HG03135 (cell line): ENCODE data around the gene INTS13.
"Not testable (repeated sequence)": the region's sequence is repeated elsewhere in the genome, so short reads cannot be mapped to it uniquely, and the experiment has no call there.

ENCODE experiments used
- ATAC-seq: cut with Tn5 transposase; IDR thresholded peaks from one replicate; pipeline ENCODE4 v1.9.1; 2021; ENCODE audit warnings: mild to moderate bottlenecking, moderate library complexity; ENCODE audit not compliant: unreplicated experiment

INTS13 gene

GRCh38 chr12:26937863-26938700 lies at the start of gene INTS13, which contains the start of gene FGFR1OP2:
TSS of gene INTS13 (minus strand) at chr12:26937981. CDS start at chr12:26936803, 1,178 bp downstream.
TSS of gene FGFR1OP2 (plus strand) at chr12:26938470. CDS start at chr12:26954159, 15,689 bp downstream.
- ATAC-seq = peak; percentile 84

GRCh38 chr12:26982866-26983265 lies 45.1 kb upstream of the INTS13 start:
- no peak for ATAC-seq

DNA sequence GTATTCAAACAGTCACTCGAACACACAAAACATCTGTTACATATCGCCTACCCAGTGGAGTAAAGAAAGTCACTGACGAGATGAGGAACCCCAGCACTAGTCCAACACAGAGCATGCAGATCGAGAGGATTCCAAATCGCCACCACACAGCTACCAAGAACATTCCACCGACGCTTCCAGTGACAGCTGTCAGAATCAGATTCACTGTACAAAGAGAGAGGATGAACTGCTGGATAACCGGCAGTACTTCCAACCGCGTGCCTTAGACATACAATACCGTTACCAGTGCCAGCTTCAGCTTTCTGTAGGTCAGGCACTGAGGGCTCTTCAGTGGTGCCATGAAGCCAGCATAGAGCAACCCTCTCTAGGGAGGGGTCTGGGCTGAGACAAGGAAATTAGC lies 42.0 kb upstream of the INTS13 start:
- no peak for ATAC-seq

DNA sequence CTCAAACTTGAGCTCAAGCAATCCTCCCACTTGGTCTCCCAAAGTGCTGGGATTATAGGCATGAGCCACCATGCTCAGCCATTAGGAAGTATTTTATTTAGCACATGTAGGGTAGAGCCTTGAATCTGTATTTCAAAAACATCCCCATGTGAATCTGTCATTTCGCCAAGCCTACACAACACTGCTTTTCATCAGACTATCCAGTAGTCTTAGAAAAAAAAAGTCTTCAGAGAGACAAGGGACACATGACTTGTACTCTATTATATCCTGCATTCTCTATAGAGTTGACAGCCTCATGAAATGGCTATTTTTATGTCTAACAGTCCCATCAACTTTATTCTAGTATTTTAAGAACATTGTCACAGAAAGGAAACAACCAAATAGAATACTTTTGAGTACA lies 41.0 kb upstream of the INTS13 start:
- ATAC-seq = no peak

GRCh38 chr12:26976687-26977086 lies 38.9 kb upstream of the INTS13 start:
- no peak for ATAC-seq

DNA sequence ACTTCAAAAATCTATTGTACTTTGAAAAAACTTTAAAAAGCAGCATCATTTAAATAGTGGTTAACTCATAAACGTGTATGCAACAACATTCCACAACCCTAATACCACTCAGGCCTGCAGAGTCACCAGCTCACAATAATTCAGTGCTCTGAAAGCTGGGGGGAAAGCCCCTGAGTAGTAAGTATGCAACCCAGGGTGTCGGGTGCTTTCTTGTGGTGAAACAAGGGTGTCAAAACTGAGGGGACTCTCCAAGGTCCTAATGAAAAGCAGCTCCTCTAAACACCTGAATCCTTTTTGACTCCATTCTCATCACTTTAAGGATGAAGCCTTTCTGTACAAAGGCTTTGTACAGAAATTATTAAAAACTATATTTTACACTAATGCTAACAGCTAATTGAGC lies 34.2 kb upstream of the INTS13 start:
- ATAC-seq = peak; percentile 95

DNA sequence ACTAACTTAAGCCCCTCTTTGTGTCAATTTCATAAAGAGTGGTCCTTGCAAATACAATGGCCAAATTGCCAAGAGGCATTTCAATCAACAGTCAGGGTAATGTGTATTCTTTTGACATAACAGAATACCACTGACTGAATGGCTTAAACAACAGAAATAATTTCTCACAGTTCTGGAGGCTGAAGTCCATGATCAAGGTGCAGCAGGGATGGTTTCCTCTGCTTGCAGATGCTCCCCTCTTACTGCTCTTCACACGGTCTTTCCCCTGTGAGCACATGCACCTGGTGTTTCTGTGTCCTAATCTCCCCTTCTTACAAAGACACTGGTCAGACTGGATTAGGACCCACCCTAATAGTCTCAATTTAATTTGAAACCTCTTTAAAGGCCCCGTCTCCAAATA lies 32.4 kb upstream of the INTS13 start:
- ATAC-seq = no peak

DNA sequence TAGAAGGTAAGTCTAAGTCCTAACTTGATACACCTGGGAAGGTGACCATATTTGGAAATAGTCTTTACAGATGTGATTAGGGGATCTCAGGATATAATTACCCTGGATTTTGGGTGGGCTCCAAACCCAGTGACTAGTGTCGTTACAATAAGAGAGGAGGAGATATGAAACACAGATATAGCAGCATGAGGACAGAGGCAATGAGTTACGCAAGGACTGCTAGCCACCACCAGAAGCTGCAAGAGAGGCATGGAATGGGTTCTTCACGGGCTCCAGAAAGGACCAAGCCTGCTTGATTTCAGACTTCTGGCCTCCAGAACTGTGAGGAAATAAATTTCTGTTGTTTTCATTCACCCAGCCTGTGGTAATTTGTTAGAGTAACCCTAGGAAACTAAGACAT lies 29.1 kb upstream of the INTS13 start:
- no peak for ATAC-seq

DNA sequence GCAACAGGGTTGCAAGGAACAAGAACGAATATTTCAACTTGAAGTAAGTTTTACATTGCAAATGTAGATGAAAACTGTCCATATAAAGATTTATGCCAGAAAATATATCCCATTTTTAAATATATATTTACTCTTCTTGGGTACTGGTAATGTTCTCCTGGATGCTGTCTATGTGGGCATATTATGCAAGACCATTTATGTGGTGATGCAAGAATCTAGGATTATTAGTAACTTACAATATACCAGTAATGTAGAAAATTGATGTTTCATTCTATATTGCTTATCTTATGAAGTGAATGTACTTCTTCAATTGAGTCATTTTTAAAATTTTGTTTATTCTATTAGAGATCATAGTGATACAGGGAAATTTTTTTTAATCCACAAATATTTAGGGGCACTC lies 25.6 kb upstream of the INTS13 start:
- no peak for ATAC-seq

GRCh38 chr12:26961803-26962202 lies 24.0 kb upstream of the INTS13 start:
- no peak for ATAC-seq

DNA sequence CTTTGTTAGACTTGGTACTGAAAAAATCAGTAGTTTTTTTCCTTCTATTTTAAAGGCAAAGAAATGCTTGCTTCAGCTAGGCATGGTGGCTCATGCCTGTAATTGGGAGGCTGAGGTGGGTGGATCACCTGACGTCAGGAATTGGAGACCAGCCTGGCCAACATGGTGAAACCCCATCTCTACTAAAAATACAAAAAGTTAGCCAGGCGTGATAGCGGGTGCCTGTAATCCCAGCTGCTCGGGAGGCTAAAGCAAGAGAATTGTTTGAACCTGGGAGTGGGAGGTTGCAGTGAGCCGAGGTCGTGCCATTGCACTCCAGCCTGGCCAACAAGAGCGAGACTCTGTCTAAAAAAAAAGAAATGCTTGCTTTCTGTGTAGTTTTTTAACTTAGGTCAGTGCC lies 23.6 kb upstream of the INTS13 start:
- not testable (repeated sequence) for ATAC-seq

- ATAC-seq = no peak
Observed at GRCh38 chr12:26954027-26954426, 16.2 kb upstream of the INTS13 start.

- ATAC-seq = no peak
Observed at GRCh38 chr12:26953447-26953846, 15.7 kb upstream of the INTS13 start.

DNA sequence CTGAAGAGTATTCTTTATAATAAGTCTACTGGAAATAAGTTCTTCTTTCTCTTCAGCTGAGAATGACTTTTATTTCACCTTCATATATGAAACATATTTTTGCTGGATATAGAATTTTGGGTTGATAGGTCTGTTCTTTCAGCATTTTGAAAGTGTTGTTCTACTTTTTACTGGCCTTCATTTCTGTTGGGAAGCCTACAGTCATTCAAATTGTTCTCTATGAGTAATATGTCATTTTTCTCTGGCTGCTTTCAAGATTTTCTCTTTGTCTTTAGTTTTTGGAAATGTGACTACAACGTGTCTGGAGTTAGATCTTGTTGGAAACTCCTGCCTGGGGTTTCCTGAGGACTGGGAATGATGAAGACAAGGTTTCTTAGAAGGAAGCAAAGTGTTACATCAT lies 10.5 kb upstream of the INTS13 start:
- no peak for ATAC-seq

- no peak for ATAC-seq
Observed at GRCh38 chr12:26941215-26941594, 3.4 kb upstream of the INTS13 start.

DNA sequence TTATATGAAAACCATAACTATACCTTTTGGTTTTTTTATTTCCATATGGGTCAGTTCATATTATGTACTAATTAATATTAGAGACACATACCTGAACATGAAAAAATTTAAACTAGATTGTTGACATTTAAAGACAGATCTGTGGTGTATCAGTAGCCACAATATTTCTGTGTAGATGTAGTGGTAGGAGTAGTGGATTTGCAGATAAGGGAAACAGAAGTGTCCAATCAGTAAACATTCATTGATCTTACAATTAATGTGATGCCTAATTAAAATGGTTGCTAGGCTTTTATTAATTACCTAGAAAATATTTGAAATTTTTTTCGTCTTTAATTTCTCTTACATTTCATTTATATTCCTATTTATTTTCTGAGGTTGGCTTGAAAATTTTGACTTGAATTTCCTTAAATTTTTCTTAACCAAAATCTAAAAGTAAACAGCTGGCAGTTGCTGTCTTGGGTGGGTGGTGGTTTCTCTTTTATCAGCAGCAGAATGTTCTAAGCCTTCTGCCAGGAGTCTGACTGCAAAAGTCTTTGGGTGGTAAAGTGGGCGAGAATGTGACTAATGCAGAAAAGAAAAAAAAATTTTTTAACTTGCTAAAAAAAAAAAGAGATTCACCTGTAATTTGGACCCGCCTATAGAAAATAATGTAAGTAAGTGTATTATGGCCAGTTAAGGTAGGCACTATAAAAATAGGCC lies 2.9 kb upstream of the INTS13 start:
- no peak for ATAC-seq

DNA sequence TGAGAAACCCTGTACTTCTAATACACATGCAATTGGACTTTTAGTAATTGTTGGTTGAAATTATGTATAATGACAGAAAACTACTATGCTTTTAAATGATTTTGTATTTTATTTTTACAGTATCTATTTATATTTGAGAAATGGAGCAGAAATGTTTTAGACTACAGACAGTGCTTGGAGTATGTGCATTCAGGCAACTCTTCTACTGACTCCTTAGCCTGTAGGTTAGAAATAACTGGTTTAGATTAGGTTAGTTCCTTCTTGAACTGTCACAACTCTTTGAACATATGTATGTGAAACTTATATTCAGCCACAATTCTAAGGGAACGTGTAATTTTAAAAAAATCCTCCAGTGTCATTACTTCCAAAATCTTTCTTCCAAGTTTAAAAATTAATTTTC lies 2.2 kb upstream of the INTS13 start:
- no peak for ATAC-seq

DNA sequence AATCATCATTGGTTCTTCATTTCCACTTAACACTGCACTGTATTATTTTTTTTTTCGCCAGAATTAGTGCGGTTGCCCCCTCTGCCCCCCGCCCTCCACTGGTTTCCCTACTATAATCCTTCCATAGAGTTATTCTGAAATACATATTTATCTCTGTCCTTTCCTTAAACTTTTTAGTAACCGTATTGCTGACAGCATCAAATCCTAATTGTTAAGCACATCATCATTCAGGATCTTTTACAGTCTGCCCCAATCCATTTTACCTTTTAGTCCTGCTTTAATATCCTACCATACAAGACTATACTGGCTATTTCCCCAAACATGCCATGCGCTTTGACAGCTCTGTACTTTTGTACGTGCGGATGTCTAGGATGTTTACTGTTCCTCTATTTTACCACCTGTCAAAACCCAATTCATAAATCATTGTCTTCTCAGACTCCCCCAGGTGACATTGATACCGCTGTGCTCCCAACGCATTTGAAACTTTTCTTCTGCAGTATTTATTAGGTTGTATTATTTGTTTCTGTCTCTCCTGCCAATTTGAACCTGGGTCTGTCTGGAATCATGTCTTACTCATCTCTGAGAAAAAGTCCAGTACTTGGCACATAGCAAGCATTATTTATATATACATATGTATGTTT lies 1.5 kb upstream of the INTS13 start:
- ATAC-seq = no peak

GRCh38 chr12:26938701-26939062 lies 901 bp upstream of the INTS13 start:
- ATAC-seq = peak; percentile 19

DNA sequence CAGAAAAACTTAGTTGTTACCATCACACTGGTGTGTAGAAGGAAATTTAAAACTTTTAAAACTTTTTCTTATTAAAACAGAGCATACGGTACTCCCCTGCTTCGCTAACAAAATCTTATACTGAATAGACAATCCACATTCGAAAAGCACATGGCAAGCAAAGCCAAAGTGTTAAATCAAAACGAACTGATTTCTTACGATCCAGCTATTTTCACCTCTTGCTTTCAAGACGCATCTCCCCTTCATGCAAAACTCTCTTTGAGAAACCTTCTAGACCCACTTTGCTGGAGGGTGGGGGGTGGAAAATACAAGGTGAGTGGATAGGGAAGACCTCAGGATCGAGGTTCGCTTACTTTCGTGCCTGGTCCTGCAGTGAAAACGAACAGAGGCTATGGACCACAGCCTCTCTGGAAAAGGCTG lies 328 bp downstream of the INTS13 start:
- no peak for ATAC-seq

DNA sequence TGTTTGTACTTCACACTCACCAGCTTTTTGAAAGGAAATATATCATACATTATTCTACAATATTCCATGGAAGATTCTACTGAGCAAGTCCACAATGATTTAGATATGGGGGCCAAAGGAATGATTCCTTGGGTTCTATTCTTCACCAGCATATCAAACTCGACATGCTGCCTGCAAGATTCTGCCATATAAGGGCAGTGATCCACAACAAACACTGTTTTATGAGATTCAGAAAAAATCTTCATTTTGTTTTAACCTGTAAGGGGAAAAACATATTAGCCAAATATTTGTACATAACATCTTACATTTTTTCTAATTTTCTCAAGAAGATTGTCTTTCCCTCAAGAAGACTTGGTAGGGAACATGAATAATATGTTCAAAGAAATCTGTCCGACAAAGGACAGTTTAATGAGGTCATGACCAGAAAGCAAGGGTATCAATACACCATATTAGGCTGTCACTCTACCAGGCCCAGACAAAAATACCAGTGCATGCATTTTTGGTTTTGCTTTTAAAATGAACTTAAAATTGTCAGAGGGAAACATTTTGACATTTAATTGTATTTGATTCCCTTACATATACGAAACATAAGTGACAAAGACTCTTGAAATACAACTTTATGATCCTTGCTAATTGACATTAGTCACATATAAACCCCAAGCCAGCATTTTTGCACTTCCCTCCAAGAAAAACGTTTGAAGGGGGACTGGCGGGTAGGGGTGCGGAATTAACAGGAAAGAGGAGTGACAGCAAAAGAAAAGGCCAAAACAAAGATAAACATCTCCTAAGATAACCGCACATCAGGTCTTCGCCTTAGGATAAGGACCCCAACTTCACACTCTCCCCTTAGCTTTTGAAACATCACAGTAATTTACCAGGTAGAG lies 980 bp downstream of the INTS13 start:
- no peak for ATAC-seq
